ENCODE measurements around the gene UNC13C.
"Not testable (repeated sequence)": the region's sequence is repeated elsewhere in the genome, so short reads cannot be mapped to it uniquely, and the experiment has no call there.

The UNC13C gene

DNA sequence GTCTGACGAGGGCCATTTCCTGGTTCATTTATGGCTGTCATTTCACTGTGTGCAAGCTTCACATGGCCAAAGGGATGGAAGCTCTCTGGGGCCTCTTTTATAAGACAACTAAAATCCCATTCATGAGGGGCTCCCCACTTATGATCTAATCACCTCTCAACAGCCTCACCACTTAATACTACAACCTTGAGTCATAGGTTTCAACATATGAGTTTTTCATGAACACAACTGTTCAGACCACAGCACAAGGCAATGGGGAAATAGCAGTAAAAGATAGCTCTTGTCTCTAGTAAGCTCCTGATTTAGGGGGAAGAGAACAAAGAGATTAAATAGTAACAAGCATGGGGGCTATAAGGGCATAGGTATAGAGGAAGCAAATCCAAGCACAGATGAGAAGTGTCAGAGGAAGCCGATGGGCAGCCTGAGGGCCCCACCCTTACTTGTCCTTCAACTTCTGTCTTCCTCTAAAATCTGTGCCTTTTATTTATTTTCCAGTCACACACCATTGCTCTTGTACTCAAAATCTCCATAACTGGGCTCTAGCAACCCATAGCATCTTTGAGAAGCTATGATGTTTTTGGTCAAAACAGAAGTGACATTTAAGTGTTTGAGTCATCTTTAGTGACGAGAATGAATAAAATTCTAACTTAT is 329.1 kb downstream of the UNC13C start:
- no peak for DNase-seq

DNA sequence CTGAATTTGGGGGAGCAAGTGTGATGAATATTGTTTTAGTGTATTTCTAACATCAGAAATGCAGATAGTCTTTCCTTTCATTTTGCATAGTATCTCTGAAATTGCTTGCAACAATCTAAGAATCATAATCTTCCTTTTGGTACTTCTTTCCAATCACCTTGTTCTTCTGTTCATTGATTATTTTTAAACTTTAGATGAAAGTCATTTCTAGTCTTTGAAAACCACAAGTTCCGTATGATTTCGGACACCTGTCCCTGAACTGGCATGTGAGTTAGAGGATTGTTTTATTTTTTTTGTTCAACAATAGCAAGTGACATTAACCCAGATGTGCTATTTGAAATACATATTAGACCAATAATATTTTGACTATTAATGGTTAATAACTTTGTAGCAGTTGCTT is 329.7 kb downstream of the UNC13C start:
- no peak for DNase-seq

DNA sequence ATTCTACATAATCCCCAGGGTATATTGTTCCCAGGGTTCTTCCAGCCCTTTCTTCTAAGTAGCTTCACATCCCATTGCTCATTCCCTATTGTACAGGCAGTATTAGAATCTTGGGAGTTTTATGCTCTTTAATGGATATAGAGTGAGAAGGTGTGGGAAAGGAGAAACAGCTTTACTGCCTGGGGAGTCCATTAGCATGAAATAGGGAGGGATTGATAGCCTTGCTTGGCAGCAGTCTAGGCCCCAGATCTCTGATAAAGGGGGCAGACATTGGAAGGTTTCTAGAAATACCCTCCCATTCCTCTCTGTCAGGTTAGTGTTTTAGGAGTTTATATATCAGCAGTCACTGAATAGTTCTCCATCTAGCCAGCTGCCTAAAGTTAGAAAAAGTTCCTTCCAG is 334.3 kb downstream of the UNC13C start:
- no peak for DNase-seq

DNA sequence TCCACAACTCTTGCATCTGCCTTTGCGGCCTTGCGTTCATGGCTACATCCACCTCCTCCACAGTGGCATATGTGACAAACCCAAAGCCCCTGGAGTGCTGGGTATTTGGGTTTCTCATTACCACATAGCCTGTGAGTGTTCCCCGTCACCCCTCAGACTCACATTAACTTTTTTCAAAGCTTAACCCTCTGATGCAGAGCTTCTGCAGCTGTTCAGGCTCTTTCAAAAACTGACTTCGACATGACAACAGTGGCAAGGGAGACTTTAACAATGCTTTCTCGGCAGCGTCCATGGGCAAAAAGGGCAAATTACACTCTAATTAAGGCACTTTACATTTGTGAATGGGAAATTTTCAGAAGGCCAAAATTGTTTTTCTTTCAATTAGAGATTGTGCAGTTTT is 343.2 kb downstream of the UNC13C start:
- no peak for DNase-seq

DNA sequence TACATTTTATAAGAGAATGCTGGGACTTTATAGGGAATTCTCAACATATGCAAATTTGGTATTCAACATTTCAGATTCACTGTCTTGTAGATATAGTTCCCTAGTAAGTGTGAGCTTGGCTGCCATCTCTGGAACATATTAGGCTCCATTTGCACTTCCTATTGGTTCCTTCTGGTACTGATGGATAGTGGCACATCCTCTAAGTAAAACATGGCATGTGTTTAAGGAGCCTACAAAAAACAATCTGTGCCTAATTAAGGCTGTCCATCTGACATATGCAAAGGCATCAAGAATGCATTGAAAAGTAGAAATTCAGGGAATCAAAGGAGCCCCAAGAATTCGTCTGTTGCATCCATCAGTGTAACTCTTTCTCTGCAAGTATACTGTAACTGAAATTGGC is 344.1 kb downstream of the UNC13C start:
- no peak for DNase-seq

DNA sequence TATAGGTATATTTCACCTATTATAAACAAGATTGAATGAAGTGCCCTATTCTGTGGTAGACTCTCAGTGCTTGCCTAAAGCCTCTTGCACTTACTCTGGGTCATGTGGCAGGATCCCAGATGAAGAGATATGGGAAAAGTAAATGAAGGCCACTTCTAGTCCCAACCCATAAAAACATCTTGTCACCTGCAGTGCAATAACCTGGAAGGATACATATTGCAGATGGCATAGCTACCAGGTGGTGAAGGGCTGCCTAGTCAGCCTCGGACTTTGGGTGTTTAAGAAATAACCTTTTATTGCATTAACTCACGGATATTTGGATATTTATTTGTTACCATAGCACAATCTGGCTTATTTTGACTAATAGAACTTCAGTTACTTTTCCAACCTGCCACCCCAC is 367.1 kb downstream of the UNC13C start:
- DNase-seq, result no peak

DNA sequence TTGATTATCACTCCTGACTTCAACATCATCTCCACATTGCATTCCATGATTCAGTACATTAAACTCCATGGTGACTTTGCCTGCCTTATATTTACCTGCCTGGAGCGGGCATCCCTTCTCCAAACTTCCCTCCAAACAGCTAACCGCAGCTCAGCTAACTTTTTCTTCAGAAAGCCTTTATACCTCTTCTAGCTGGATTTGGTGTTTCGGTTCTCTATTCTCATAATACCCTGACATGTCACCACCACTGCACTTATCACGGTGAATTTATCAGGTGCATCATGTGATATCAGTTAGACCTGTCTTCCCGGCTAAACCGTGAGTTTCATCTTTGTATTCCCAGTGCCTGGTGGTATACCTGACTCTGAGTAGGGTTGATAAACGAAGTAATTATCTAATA is 367.6 kb downstream of the UNC13C start:
- DNase-seq, result no peak

DNA sequence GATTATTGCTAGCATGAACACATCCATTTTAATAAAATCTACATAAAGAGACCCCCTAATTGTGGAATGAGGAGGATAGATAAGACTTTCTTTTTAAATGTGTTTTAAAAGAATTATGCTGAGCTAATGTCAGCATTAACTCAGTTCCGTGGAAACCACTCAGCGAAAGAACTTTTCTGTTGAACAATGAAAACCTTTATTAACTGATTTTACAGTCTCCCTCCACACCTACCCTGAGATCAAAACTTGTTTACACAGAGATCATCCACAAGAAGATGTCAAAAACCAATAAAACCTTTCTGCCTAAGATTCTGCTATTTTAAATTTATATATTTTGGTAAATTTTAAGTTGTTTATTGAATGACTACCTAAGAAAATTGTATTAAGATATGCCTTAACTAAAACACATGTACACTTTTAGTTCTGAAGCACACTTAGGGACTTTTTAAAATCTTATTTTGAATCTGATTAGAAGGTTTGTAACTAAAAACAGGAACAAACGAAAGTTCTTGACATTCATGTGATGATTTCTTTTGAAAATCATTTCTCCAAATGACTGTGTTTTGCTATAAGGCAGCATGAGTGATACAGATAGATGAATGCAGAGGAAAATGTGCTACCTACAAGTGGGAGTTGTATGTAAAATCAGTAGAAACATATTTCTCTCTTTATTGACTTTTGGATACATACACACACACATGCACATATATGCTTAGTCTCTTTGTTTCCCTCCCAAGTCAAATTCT is 369.0 kb downstream of the UNC13C start:
- no peak for DNase-seq

DNA sequence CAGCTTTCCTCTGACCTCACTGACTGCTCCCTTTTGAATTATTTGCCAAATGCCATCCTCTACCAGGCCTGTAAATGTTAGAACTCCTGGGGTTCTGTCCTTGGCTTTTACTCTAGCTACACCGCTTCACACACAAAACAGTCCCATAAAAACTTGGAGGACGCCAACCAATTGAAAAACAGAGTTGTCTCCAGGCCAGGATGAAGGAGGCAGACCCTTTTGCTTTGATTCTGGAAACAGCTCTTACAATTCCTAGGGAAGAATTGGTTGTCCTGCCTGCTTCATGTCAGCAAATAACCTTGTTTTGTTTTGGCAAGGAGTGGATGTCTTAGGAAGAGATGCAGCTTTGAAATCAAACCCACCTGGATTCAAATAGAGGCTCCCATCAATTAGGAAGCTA is 375.5 kb downstream of the UNC13C start:
- DNase-seq, result no peak

DNA sequence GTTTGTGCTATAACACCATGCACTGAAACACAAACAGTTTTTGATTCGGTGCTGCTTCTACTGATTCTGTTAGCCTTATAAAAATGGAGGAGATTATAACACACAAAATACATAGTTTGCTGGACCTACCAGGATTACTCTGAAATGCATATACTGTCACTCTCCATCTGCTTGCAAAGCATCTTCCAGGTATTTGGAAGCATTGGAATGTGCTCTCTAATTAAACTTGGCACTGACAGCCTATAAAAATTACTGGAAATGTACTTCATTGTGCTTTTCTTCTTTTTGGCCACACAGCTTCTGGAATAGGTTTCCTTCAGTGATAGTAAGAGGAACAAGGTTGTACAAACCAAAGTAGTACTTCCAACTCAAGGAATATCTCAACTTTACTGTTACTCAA is 376.1 kb downstream of the UNC13C start:
- no peak for DNase-seq

DNA sequence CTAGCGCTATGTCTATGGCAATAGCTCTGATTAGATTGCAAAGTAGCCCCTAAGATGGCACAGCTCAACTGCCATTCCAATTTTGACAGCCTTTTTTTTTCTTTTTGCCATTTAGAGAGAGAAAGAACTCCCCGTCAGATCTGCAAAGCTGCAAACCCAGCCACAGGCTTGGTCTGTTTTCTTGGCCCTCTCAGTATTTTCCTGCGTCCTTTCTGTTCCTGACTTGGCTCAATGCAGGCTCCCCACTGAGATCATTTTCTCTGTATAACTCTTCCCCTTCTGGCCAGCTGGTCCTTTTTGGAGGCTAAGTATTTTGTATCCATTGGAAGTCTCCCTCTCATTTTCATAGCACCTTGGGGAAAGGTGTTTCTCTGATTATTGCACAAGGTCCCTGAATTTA is 386.7 kb downstream of the UNC13C start:
- no peak for DNase-seq

DNA sequence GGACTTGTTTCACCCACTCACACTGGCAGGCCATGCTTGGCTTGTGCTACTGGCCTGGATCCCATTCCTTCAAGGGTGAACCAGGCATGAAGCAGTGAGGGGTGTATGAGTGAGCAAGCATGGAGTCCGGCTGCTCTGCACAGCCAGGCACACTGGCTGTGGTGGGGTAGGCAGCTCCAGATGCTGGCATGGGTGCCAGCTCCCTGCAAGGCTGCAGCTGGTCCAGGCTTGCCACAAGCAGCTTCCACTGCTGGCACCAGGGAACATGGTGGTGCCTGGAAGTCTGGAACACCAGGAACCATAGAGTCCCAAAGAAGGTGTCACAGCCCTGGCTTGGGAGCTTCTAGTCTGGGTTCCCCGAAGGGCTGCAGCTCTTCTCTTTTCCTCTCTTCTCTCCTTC is 395.1 kb downstream of the UNC13C start:
- no peak for DNase-seq

DNA sequence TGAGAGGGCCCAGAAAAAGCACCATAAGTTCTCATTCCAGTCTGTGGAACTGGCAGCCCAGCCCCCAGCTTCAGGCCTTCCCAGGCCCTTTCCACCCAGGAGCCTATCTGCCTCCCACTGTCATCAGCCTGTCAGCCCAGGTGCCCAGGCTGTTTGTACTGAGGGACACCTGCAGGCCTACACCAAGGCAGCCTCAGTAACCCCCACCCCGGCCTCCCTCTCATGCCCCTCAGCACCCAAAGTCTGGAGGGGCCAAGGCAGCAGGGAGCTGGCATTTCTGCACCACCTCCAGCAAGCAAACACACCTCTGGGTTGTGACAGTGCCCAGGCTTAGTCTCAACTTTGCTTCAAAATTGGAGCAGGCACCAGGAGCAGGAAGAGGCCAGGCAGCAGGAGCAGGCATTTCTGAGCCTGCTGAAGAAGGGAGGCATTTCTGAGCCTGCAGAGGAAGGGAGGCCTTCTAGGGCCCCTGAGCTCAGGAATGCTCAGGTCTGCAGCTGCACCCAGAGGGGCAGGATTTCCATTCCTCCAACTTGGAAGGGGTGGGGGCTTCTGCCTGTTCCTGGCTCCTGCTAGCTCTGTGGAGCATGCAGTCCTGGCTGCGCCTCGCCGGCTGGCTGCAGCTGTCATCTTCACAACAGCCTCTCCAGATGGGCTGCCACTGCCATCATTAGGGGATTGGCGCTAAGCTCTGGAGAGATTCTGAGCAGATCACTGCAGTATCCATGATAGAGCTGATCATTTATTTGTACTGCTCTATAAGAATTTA is 396.1 kb downstream of the UNC13C start:
- DNase-seq, result no peak

DNA sequence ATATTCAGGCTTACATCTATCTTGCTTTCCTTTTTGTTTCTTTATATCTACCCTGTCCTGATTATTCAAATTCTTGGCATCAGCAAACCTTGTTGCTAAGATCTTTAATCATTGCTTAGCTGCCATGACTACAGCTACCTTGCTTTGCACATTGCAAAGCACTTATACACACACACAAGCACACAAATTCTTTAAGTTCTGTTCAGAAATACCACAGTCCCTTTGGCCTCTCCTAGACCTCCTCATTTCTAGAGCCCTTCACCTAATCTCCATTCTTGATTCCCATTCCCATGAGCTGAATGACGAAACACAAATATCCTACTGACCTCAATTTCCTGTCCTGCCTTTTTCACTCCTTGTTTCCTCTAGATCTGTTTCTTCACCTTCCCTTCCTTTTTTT is 409.6 kb downstream of the UNC13C start:
- no peak for DNase-seq

DNA sequence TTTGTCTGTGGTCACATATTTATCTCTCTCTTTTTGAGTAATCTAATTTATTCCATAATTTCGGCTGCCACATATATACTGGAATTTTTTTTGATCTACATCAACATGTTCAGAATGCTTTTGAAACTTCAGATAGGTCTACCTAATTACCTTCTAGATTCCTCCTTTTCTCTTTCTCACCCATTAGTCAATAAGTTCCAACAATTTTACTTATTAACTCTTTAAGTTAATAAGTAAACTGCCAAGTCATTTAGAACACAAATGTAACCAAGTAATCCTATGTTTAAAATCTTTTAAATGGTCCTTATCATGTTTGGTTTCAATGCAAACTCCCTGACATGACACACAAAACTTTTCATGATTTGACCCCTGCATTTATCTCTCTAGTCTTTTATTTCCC is 410.5 kb downstream of the UNC13C start:
- no peak for DNase-seq

DNA sequence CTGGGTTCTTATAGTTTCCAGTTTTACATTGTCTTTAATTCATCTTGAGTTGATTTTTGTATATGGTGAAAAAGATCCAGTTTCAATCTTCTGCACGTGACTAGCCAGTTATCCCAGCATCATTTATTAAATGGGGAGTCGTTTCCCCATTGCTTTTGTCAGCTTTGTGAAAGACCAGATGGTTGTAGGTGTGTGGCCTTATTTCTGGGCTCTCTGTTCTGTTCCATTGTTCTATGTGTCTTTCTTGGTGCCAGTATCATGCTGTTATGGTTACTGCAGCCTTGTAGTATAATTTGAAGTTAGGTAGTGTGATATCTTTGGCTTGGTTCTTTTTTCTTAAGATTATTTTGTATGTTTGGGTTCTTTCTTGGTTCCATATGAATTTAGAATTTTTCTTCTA is 432.2 kb downstream of the UNC13C start:
- no peak for DNase-seq

DNA sequence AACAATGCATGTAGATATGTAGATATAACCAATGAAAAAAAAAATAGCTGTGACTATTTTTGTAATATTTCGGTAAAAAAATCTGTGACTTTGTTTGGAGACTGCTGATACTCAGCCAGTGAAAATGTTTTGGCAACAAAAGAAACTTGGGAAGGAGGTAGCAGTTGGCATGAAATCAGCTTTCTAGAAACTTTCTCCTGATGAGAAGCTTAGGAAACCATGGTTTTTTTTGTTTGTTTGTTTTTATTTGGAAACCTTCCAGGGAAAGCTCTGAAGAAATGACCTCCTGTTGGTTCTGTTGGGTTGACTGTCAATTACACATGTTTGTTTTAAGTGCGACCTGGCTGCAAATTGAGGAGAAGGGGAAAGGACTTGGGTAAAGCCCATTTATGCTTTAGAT is 445.9 kb downstream of the UNC13C start:
- no peak for DNase-seq

DNA sequence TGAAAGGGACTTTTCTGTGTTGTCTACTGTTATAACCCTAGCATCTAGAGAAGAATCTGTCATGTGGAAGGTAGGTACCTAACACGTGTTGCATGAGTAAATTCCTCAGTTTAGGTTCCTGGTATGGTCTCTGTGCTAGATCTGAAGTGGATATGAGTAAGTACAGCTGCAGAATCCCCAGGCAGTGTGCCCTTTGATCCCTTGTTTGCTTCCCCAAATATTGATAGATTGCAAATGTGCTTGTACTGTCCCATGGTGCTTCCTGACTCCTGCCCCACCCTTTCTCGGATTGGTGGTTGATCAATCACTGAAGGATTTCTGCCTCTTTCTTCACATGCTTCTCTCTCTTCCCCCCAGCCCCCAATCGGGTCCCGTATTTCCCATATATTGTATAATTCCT is 450.4 kb downstream of the UNC13C start:
- DNase-seq, result no peak

DNA sequence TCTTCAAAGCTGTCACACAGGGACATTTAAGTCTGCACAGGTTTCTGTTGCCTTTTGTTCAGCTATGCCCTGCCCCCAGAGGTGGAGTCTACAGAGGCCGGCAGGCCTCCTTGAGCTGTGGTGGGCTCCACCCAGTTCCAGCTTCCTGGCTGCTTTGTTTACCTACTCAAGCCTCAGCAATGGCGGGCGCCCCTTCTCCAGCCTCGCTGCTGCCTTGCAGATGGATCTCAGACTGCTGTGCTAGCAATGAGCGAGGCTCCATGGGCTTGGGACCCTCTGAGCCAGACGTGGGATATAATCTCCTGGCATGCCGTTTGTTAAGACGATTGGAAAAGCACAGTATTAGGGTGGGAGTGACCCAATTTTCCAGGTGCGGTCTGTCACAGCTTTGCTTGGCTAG is 472.0 kb downstream of the UNC13C start:
- not testable (repeated sequence) for DNase-seq

DNA sequence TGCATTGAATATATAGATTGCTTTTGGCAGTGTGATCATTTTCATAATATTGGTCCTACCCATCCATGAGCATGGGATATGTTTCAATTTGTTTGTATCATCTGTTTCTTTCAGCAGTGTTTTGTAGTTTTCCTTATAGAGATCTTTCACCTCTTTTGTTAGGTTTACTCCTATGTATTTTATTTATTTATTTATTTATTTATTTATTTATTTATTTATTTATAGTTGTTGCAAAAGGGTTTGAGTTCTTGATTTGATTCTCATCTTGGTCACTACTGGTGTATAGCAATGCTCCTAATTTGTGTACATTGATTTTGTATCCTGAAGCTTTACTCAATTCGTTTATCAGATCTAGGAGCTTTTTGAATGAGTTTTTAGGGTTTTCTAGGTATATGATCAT is 478.2 kb downstream of the UNC13C start:
- DNase-seq, result no peak

DNA sequence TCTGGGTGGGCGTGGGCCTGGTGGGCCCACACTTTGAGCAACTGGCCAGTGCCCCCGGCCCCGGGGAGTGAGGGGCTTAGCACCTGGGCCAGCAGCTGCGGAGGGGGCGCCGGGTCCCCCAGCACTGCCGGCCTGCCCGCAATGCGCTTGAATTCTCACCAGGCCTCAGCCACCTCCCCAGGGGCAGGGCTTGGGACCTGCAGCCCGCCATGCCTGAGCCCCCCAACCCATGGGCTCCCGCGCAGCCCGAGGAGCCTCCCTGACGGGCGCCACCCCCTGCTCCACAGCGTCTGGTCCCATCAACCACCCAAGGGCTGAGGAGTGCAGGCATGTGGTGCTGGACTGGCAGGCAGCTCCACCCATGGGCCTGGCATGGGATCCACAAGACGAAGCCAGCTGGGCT is 484.3 kb downstream of the UNC13C start:
- no peak for DNase-seq

DNA sequence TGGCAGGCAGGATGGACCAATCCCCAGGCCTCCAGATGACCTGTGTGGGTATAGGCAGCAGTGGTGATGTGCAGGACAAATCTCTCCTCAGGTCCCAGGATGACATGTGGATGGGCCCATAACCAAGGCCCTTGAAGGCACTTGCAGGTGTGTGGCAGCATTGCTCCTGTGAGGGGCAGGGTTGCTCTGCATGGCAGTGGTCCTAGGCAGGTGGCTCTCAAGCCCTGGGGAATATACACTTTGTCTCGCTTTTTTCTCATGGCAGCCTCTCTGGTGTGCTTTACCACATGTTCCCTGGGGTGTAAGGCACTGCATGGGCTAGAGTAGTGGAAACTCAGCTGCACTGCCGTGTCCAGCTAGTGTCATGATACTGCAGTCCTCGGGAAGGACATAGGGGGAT is 503.6 kb downstream of the UNC13C start:
- DNase-seq, result no peak

DNA sequence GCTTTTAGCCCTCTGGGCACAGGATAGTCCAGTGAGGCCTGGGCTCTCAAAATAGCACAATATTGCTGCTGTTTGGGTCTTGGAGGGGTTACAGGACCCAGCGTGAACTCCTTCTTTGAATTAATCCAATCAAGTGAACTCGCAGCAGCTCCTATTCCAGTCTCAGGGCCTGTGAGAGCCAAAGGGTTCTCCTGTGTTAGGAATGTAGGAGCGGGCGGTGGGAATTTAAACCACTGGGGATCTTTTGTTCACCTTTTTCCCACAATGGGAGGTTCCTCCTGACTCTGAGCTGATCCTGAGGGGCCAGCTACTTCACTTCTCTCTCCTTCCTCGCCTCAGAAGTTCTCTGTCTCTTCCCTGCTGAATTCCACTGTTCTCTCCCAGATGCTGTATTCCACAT is 504.0 kb downstream of the UNC13C start:
- DNase-seq, result no peak

DNA sequence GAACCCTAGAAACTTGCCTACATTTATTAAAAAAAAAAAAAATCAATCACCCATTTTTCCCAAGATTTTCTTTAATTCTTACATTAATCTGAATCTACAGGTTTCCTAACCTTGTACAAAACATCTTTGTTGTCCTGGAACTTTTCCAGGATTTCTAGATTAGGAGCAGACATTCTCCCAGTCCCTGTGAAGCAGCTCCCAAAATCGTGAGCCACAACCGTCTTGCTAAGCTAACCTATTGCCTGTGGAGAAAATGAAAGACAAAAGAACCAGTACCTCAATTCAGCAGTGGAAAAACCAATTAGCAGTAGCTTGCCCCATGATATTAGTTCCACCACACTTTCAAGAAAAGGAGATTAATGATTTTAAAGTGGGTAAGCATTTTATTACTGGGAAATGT is 522.1 kb downstream of the UNC13C start:
- no peak for DNase-seq

All from activated naive CD4-positive, alpha-beta T cell treated with anti-CD3 and anti-CD28 coated beads, Interleukin-2, amount 50 U/mL, for 16 hours (primary cell).